Measurements from ENCODE around the gene PCYT2.
A peak's percentile ranks its signal among the peaks of the same experiment; 100 is the strongest.

Gene PCYT2

DNA sequence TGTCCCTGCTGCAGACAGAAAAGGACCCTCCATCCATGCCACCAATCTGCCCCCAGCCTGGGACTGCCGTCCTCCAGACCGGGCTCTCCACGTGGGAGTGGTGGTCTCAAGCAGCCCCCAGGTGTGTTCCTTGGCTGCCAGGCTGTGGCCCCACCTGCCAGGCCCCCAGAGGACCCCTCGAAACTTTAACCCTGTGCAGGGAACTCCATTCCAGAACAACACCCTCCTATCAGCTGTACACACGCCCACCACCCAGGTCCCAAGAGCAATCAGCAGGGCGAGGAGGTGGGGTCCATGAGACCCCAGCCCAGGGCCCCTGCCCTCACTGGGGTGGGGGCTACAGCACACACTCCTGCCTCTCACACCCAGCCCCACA lies 24.5 kb upstream of the PCYT2 start:
- H3K4me3 ChIP-seq (ENCODE audit: low read depth, low read length), result peak overlapping the region; percentile 56
- TF ChIP-seq, protein P1, sequence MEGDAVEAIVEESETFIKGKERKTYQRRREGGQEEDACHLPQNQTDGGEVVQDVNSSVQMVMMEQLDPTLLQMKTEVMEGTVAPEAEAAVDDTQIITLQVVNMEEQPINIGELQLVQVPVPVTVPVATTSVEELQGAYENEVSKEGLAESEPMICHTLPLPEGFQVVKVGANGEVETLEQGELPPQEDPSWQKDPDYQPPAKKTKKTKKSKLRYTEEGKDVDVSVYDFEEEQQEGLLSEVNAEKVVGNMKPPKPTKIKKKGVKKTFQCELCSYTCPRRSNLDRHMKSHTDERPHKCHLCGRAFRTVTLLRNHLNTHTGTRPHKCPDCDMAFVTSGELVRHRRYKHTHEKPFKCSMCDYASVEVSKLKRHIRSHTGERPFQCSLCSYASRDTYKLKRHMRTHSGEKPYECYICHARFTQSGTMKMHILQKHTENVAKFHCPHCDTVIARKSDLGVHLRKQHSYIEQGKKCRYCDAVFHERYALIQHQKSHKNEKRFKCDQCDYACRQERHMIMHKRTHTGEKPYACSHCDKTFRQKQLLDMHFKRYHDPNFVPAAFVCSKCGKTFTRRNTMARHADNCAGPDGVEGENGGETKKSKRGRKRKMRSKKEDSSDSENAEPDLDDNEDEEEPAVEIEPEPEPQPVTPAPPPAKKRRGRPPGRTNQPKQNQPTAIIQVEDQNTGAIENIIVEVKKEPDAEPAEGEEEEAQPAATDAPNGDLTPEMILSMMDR (IDR thresholded peaks at IDR 0.05; ENCODE audit: insufficient read depth, low read length, missing control alignments), result no peak
- no peak for DNase-seq (ENCODE audit: low read depth, low spot score)
- CTCF ChIA-PET, result interaction anchor here (1.0 kb wide), 2 partner anchors 12 to 24 kb away, joined by 3 to 4 read pairs; no protein-coding TSS in a partner anchor
- POLR2A ChIA-PET, result interaction anchor here (0.7 kb wide), 1 partner anchor 8 kb away, joined by 4 read pairs; no protein-coding TSS in a partner anchor

DNA sequence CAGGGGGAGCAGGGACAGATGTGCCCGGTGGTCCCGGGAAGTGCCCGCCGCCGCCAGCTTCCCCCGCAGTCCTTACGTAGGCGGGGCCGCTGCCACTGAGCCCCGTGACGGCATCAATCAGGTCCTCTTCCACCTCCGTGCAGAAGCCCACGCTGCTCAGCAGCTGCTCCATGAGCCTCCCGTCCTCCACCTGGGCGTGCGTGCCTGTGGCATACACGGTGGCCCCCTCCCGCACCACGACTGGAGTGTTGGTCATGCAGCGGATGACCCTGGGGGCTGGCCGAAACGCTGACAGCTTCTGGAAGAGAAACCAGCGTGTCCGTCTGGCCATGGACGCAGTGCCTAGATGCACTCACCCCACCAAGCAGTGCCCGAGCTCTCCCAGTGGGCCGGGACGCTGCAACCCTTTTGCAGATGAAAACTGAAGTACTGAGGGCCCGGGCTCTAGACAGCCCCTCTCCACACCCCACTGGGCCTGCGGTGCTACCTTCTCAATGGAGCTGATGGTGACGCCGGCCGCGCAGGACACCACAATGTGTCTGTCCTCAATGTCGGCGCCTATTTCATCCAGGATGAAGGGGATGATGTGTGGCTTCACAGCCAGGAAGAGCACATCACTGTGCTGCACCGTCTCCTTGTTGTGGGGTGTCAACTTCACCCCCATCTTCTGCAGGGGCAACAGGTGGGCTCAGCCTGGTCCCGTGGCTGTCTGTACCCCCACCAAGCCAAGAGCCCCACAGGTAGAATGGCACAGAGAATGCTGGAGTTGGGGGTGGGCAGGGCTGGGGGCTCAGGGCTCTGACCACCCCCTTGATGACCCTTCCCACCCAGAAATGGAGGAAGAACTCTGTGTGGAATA lies 23.9 kb upstream of the PCYT2 start:
- ChIA-PET POLR2A (no interaction called here), CTCF (interaction anchor here (1.1 to 1.2 kb wide), 2 partner anchors 18 to 24 kb away, joined by 3 to 4 read pairs; no protein-coding TSS in a partner anchor)
- TF ChIP-seq, protein P1 (IDR thresholded peaks at IDR 0.05; ENCODE audit: insufficient read depth, low read length, missing control alignments), result no peak
- peak overlapping the region; percentile 56 for H3K4me3 ChIP-seq (ENCODE audit: low read depth, low read length)
- no peak for DNase-seq (ENCODE audit: low read depth, low spot score)

GRCh38 chr17:81934098-81934757 lies 23.0 kb upstream of the PCYT2 start:
- DNase-seq (ENCODE audit: low read depth, low spot score), result no peak
- no peak overlapping the region for H3K4me3 ChIP-seq (ENCODE audit: low read depth, low read length)
- TF ChIP-seq, protein P1 (IDR thresholded peaks at IDR 0.05; ENCODE audit: insufficient read depth, low read length, missing control alignments), result no peak
- POLR2A ChIA-PET, result no interaction called here
- CTCF ChIA-PET, result interaction anchor here (1.1 to 1.3 kb wide), 3 partner anchors 17 to 95 kb away, joined by 3 to 4 read pairs (median 4); no protein-coding TSS in a partner anchor

- CTCF ChIA-PET, result interaction anchor here (1.2 to 1.3 kb wide), 2 partner anchors 96 to 105 kb away, joined by 3 to 4 read pairs; partner anchors contain the start of gene DCXR
- POLR2A ChIA-PET, result no interaction called here
- H3K4me3 ChIP-seq (ENCODE audit: low read depth, low read length), result no peak overlapping the region
- DNase-seq (ENCODE audit: low read depth, low spot score), result no peak
- TF ChIP-seq, protein P1 (IDR thresholded peaks at IDR 0.05; ENCODE audit: insufficient read depth, low read length, missing control alignments), result no peak
Observed at GRCh38 chr17:81933178-81933699, 22.0 kb upstream of the PCYT2 start.

DNA sequence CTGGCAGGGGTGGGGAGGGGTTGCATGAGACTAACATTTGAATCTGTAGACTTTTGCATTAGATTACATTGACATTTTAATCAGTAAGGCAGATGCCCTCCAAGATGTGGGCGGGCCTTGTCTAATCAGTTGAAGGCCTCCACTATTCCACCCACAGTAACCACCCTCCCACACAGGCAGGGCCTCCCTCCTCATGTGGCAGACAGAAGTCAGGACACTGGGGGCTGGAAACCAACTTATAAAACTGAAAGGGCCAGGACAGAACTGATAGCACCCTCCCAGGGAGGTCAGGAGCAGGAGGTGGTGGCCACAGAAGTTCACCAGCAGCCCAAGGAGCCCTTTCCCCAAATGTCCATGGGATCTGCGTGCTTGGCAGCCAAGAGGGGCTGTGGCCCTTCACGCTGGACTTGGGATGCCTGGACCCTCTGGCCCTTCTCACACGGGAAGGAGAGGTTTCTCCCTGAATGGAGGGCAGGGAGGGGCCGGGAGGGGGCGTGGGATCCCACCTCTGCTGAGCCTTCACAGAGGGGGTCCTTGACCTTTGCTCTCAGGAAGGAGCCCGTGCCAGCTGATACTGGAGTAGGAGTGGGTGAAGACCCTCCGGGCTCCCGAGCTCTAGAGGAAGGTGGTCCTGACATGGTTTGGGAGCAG lies 21.3 kb upstream of the PCYT2 start:
- CTCF ChIA-PET, result interaction anchor here (1.1 to 1.2 kb wide), 2 partner anchors 88 to 105 kb away, joined by 3 to 4 read pairs; partner anchors contain the start of gene DCXR
- no peak overlapping the region for H3K4me3 ChIP-seq (ENCODE audit: low read depth, low read length)
- POLR2A ChIA-PET, result no interaction called here
- DNase-seq (ENCODE audit: low read depth, low spot score), result no peak
- TF ChIP-seq, protein P1 (IDR thresholded peaks at IDR 0.05; ENCODE audit: insufficient read depth, low read length, missing control alignments), result no peak
